Measurements from ENCODE around the gene UBASH3B.

UBASH3B gene

DNA sequence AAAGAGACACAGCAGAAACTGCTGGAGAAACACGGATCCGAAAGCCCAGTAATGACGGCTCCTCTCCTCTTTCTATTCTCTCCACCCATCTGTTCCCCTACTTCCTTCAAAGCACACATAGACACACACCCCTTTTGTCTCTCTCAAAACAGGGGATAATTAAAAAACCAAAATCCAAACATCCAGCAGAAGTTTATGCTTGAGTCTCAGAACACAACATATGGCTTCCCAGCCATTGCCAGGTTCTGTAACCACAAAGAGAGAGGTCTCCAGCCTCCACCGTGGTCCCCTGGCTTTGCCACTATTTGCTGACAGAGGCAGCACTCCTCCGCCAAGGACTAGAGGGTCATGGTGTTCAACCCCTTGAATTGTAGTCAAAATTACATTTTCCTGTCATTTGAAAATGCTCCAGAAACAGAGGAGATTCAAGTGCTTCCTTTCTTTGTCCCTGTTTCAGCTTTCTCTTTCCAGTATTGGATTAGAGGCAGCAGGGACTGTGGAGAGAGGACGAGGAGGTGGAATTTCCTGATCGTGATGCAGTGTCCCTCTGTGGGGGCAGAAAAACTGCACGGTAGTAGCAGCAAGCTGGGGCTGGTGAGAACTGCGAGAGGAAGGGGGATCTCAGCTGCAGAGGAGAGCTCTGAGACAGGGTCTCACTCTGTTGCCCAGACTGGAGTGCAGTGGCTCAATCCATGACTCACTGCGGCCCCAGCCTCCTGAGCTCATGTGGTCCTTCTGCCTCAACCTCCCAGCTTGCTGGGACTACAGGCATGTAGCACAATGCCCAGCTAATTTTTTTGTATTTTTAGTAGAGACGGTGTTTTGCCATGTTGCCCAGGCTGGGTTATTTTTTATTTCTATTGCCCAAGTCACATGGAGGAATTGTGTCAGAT is 60.3 kb downstream of the UBASH3B start:
- H3K27ac ChIP-seq = no peak overlapping the region

GRCh38 chr11:122717264-122717867 is 61.8 kb downstream of the UBASH3B start:
- TF ChIP-seq CTCF (IDR thresholded peaks at IDR 0.05) (no peak), ZFX (IDR thresholded peaks at IDR 0.05; ENCODE audit: borderline replicate concordance) (no peak)
- H3K27ac ChIP-seq = no peak overlapping the region

More for the DNA sequence above, 60.3 kb downstream of the UBASH3B start:
- TF ChIP-seq ZFX (IDR thresholded peaks at IDR 0.05; ENCODE audit: borderline replicate concordance) = no peak
- no peak for TF ChIP-seq CTCF (IDR thresholded peaks at IDR 0.05)

GRCh38 chr11:122720107-122720881 is 64.8 kb downstream of the UBASH3B start:
- no peak overlapping the region for H3K27ac ChIP-seq
- TF ChIP-seq CTCF (IDR thresholded peaks at IDR 0.05) (no peak), ZFX (IDR thresholded peaks at IDR 0.05; ENCODE audit: borderline replicate concordance) (no peak)

DNA sequence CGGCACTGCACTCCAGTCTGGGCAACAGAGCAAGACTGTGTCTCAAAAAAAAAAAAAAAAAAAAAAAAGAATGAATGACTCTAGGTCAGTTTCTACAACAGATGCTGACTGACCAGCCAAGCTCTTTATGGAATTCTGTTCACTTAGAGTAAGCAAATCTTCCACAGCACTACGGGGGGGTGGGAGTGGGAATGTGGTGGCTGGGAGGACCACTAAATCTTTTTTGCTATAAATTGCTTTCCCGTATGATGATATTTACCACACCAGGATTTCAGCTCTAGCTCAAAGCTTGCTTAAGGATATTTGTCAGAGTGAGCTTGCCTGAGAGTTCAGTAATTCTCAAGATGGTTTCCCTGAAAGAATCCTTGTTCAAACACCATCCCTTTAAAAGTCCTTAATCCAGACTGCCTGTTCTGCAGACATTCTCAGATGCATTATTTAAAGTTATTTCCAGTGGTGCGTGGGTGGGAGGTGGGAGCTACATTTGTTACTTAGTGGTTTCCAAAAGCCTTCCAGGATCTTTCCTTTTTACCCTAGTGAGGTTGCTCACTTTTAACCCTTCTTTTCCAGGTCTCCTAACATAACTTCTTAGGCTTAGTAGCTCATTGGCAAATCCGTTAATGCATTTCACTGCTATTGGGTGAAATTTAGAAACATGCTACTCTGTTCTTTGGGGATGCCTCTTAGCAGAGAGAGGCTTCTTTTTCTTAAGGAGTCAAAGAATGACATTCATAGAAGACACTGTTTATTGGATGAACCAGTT is 65.9 kb downstream of the UBASH3B start:
- H3K27ac ChIP-seq = no peak overlapping the region
- TF ChIP-seq ZFX (IDR thresholded peaks at IDR 0.05; ENCODE audit: borderline replicate concordance) (no peak), CTCF (IDR thresholded peaks at IDR 0.05) (no peak)

GRCh38 chr11:122721964-122722266 is 66.4 kb downstream of the UBASH3B start:
- no peak for TF ChIP-seq CTCF (IDR thresholded peaks at IDR 0.05)
- TF ChIP-seq ZFX (IDR thresholded peaks at IDR 0.05; ENCODE audit: borderline replicate concordance) = no peak
- H3K27ac ChIP-seq = no peak overlapping the region

DNA sequence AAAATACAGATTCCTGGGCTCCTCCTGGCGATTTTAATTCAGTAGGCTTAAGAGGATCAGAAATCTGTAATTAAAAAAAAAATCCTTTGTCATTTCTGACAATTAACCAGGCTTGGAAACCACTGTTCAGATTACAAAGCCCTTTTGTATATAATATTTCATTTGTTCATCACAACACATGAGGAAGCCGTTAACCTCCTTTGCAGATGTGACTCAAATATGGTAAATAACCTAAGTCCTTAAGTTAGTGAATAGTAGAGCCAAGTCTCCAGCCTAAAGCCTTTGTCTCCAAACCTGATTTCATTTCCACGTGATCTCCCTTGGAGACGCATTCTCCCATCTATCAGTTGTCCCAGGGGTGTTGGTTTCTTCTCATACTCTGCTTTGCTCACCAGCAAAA is 67.6 kb downstream of the UBASH3B start:
- TF ChIP-seq CTCF (IDR thresholded peaks at IDR 0.05) = no peak
- TF ChIP-seq ZFX (IDR thresholded peaks at IDR 0.05; ENCODE audit: borderline replicate concordance) = no peak
- no peak overlapping the region for H3K27ac ChIP-seq
